Stimulated activated CD8-positive, alpha-beta memory T cell treated with anti-CD3 and anti-CD28 coated beads, Interleukin-7, amount 100 ng/mL, for 48 hours (primary cell): Measurements from ENCODE around the gene LYPD4.

Source experiments
- DNase-seq, 2 donors: peaks; one replicate each; pipeline ENCODE4 v3.0.0-alpha.2; 2020; ENCODE audit warnings: low read depth in 1 of 2; ENCODE audit errors: extremely low read depth in 1 of 2

Gene LYPD4, protein sequence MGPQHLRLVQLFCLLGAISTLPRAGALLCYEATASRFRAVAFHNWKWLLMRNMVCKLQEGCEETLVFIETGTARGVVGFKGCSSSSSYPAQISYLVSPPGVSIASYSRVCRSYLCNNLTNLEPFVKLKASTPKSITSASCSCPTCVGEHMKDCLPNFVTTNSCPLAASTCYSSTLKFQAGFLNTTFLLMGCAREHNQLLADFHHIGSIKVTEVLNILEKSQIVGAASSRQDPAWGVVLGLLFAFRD

DNA sequence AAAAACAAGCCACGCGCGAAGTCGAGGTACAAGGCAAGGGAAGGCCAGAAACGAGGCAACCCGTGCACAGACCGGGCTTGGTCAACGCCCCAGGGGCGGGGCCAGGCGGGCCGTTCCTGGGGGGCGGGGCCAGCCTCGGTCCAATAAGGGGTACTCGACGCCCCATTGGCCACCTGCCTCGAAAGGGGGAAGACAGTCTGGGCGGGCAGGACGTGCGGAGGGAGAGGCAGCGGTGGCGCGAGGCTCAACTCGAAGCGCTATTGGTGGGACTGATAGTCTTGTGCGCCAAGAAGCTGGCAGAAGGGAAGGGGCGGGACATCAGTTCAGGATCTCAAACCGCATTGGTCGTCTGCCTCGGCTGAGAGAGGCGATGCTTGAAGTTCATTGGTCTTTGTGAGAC, at the start of gene LYPD4:
Gene LYPD4 (minus strand): TSS at position 83 of the 400 bp plus-strand sequence. CDS start 5,398 bp downstream, outside the sequence.
- DNase-seq: no peak

DNA sequence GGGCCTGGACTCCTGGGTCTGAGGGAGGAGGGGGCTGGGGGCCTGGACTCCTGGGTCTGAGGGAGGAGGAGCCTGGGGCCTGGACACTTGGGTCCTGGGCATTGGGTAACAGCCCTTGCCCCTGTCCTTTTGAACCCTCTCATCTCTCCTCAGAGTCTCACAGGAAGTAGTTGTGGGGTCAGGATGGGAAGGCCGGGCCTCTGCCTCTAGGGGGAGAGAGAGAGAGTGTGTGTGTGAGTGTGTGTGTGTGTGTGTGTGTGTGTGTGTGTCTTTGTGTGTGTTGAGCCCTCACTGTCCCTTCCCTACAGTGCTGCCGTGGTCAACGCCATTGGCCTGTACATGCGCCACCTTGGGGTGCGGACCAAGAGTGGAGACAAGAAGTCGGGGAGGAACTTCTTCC, 49.4 kb upstream of the LYPD4 start:
- no peak for DNase-seq

DNA sequence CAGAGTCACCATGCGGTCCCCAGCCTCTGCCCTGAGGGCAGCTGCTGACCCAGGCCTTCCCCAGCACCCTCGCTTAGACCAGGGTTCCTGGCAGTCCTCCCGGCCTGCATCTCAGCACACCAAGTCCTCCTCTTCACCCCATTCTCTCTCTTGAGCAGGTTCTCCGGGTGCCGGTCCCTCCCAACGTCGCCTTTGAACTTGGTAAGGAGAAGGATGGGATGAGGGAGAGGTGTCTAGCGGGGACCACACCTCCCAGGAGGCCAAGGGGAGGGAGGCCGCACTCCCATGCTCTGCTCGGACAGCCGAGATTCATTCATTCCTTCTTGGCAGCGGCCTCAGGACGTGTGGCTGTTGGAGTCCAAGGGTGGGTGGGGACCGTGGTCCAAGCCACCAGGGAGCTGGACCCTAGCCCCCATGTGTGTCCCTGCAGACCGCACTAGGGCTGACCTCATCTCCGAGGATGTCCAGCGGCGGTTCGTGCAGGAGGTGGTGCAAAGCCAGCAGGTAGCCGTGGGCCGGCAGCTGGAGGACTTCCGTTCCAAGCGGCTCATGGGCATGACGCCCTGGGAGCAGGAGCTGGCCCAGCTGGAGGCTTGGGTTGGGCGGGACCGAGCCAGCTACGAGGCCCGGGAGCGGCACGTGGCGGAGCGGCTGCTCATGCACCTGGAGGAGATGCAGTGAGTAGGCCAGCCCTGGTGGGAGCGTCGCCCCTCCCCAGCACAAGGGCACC, 47.9 kb upstream of the LYPD4 start:
- DNase-seq: no peak

DNA sequence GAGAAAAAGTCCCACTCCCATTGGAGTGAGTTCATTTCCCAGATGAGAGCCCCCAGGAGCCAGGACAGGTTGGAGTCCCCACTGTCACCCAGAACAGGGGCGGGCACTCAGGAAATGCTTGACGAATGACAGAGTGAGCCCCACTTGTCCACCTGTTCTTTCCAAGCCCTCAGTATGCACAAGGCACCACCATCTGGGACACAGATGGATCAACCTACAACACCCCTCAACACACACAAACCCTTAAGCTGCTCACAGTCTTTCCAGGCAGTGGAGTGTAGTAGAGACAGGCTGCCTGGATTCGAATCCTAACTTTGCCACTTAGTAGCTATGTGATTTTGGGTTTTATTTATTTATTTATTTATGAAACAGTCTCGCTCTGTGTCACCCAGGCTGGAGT, 46.5 kb upstream of the LYPD4 start:
- DNase-seq: no peak

DNA sequence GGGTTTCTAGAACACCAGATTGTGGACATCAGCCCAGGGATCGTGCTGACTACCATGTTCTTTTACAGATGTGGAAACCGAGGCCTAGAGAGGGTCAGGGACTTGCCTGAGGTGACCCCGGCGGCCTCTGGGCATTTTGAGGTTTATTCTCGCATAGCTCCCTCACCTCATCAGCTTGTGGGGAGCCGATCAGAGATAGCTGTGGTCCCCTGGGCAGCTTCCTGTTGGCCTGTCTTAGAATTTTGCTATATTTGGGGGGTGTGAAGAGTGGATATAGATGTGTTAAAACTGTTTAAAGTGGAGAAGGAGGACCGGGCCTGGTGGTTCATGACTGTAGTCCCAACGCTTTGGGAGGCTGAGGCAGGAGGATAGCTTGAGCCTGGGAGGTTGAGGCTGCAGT, 45.4 kb upstream of the LYPD4 start:
- DNase-seq: no peak

DNA sequence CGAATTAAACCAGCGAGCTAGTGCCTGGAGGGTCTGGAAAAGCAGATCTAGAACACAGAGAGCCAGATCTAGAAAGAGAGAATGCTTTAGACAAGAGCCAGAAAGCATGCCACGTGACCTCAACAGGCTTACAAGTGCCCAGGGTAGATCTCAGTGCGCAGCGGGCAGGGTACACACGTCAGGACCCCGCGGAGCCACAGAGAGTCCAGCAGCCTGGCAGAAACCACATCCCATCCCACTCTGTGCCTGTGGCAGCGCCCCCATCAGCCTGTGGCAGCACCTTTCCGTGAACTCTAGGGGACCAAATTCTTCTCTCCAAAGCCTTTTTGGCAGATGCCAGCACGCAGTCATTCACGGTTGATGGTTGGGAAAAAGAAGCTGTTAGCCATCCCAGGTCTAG, 44.4 kb upstream of the LYPD4 start:
- no peak for DNase-seq

DNA sequence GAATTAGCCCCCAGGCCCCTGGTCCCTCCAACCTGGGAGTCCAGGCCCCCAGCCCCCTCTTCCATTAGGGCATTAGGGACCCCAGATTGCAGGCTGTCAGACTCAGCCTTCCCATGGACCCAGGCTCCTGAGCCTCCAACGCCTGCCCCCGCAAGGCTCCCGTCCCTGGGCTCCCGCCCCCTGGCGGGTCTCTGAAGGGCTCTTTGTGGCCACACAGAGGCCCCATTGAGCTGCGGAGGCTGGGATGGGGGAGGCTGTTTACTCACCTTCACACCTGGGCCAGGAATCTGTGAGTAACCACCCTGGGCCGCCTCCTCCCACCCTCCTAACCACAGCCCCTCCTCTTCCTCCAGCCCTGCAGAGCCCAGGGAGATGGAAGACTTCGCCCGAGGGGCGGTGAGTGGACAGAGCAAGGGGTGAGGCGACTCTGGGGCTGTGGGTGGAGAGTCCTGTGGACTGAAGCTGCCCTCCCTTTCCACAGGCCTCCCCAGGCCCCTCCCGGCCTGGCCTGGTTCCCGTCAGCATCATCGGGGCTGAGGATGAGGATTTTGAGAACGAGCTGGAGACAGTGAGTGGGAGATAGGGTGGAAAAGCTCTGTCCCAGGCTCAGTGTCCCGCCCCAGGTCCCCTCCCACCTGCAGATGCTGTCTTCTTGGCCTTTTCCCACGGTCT, 43.4 kb upstream of the LYPD4 start:
- DNase-seq: peak; percentile 79 to 90

DNA sequence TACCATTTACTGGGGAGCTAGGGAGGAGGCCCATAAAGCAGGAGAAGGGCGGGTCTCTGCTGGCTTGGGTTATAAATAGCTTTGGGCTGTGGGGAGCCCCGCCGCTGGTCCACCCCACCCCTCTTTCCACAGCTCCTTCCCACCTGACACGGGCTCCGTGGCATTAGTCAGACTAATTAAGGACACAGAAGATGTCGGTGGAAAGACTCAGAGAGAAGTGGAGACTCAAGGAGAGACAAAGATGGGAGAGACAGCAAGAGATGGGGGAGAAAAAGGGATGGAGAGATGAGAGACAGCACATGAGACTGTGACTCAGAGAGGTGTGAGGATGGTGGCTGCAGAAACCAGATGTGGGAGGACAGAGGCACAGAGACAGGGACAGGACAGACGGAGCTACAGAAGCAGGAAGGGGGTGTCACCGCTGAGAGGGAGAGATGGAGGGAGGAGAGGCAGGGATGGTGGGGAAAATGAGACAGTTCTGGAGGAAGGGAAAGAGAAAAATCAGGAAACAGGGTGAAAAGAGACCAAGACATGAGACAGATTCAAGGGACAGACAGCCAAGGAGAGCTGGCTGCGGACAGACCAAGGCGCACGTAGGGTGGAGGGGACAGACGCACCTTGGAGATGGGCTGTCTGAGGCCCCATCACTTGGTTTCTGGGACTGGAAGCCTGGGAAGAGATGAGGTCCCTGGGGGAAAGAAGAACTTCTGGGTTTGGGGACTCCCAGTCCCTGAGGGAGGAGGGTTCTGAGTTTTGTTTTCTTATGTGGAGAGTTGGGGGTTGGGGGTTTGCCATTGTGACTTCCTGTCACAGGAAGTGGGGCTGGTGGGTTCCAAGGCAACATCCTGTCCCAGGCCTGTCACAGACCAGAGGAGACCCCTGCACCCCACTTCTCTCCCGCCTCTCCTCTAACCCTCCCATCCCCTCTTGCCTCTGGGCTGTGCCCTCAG, 42.6 kb upstream of the LYPD4 start:
- peak; percentile 53 to 63 for DNase-seq

DNA sequence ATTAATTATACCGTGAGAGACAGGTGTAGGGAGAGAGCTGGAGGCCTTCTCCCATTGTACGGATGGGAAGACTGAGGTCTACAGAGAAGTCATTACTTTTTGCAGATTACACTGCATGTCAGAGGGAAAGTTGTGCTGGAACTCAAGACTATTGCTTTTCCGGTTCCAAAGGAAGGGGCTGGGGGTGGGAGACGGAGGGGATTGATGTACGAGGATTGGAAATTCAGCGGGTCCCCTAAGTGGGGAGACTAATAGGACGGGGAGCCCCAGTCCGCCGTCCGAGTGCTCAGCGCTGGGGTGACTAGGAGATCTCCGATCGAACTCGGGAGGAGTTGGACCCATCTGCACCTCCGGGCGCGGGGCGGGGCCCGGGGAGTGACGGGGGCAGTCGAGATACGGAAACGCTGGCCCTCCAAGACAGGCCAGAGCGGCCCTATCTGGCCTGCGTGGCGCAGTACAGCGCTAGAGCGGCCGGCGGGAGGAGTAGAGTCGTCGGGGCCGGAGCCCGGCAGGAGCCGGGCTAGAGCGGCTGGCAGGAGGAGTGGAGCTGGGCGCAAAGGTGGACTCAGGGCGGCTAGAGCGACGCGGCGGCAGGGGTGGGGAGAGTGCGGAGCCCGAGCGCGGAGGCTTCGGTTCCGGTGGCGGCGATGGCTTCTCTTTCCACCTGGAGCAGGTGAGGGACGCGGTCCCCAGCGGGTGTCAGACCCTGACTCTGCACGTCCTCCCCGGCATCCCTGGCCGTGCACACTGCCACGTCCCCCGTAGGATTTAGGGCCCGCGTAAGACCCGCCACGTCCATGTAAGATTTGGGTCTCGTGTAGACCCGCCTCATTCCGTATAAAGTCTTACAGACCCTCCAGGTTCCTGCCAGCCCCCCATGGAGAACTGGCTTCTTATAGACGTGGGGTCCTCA, 39.6 kb upstream of the LYPD4 start:
- DNase-seq: peak; percentile 91

DNA sequence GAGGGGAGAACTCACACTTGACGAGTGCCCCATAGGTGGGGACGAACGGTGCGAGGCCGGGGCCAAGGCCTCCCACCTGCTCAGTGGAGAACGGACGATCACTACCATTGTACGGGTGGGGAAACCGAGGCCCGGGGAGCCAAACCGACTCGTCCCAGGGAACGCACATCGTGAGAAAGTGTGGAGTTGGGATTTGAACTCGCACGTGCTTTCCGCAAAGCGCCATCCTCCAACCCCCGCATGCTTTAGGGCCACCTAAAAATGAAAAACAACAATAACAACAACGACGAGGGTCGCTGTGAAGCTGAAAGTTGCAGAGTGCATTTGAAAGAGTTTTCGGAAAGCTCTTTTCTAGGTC, 39.0 kb upstream of the LYPD4 start:
- no peak for DNase-seq

DNA sequence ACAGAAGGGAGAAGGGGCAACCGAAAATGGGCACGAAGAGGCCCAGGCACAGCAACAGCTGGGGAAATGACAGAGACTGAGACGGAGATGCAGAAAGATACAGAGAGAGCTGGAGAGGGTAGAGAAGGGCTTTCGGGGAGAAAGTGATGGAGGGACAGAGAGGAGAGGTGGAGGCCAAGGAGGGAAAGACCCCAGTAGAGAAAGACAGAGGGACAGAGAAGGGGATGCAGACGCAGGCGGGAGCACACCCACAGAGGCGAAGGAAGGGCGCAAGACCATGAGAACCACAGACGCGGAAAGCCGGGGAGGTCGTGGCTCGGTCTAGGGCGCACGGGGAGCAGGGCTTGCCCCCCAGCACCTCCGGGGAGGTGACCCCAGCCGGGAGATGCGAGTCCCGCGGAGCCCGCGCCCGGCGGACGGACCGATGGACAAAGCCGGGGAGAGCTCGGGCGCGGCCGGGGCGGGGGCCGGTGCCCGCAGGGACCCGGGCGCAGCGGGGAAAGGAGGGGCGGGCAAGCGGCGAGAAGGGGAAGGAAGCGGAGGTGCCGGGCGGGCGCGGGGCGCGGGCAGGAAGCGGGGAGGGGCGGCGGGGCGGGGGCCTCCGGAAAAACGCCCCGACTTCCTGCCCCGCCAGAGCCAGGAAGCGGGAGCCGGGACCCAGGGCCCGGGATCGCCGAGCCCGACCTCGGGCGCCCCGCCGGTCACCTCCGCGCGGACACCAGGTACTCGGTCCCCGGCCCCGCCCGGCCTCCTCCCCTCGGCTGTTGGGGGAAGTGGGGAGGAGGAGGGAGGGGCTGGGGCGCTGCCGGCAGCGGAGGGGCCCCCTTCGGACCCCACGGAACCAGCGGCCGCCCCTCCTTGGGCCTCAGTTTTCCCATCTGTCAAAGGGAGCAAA, 38.3 kb upstream of the LYPD4 start, which contains the start of gene ARHGEF1:
Gene ARHGEF1 (plus strand): TSS at position 617 of the 895 bp plus-strand sequence. CDS start 4,899 bp downstream, outside the sequence.
- DNase-seq: no peak

DNA sequence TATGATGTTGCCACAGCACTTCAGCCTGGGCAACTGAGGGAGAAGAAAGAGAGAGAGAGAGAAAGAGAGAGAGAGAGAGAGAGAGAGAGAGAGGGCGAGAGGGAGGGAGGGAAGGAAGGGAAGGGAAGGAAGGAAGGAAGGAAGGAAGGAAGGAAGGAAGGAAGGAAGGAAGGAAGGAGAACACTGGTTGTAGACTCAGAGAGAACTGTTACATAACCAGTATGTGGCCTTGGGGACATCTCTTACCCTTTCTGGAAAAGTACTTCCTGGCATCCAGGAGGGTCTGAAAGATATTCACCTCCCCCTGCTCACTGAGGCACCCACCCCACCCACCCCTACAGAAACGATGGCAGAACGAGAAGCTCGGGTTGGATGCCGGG, 35.8 kb upstream of the LYPD4 start:
- no peak for DNase-seq

DNA sequence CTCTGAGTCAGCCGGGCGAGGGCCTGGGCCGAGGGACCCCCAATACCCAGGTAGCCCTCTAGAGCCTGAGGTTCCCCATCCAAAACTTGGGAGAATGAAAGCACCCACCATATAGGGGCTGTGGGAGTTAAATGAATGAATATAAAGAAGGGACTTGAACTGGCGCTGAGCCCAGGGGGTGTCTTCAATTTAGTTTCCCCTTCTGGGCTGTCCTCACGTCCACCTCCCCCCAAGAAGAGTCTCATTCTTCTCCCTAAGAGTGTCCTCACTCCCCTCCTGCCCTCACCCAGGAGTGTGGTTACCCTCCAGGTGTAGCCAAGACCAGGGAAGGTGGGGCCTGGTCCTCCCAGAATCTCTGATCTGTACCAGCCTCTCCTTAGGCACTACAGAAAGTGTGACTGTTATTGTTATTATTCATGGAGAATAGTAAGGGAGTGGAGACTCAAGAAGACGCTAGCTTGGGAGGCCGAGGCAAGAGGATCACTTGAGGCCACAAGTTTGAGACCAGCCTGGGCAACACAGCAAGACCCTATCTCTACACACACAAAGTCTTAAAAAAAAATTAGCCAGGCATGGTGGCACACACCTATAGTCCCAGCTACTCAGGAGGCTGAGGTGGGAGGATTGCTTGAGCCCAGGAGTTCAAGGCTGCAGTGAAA, 35.3 kb upstream of the LYPD4 start:
- no peak for DNase-seq

DNA sequence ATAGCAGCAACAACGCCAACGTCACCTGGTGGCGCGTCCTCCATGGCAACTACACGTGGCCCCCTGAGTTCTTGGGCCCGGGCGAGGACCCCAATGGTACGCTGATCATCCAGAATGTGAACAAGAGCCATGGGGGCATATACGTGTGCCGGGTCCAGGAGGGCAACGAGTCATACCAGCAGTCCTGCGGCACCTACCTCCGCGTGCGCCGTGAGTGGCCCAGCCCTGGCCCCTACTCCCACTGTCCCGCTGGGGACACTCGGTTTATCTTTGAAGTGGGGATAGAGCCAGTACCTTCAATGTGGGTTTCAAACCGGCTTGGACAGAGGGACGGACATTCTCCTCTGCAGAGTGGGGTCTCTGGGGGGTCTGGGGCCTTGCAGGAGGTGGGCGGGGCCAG, 34.6 kb upstream of the LYPD4 start:
- DNase-seq: no peak

DNA sequence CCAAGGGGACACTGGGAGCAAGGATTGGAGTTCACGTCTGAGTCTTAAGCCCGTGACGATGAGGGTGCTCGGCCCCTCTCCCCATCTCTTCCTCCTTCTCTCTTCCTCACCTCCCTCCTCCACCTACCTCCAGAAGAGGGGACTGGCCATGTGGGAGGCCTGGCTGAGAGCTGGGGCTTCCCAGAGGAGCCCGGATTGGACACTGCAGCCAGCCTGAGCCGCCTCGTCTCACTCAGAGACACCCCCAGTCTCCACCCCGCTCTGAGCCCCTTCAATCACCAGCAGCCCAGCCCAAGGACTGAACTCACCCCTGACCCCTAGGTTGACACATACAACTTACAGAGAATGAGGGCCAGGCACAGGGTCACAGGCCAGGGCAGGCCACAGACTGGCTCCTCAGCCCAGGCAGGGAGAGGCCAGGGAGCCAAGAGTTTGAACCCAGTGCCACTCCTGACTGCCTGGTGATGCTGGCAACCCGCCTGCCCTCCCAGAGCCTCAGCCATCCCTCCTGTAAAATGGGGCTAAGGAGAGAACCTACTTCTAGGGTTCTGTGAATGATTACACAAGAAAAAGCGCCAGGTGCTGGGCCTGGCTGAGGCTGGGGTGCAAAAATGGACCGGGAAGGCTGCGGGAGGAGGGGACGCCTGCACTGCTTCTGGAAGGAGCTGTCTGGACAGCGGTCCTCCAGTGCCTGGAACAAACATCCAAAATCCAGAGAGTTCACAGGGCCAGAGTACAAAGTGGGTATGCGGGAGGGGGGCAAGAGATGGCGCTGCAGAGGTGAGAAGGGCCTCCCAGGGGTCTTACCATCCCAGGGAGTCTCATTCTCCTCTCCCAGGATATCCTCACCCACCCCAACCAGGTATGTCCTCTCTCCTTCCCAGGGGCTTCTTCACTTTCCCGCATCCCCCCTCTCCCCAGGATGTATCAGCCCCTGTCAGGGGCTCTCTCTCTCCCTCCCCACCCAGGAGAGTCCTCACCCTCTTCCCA, 33.7 kb upstream of the LYPD4 start:
- DNase-seq: no peak

DNA sequence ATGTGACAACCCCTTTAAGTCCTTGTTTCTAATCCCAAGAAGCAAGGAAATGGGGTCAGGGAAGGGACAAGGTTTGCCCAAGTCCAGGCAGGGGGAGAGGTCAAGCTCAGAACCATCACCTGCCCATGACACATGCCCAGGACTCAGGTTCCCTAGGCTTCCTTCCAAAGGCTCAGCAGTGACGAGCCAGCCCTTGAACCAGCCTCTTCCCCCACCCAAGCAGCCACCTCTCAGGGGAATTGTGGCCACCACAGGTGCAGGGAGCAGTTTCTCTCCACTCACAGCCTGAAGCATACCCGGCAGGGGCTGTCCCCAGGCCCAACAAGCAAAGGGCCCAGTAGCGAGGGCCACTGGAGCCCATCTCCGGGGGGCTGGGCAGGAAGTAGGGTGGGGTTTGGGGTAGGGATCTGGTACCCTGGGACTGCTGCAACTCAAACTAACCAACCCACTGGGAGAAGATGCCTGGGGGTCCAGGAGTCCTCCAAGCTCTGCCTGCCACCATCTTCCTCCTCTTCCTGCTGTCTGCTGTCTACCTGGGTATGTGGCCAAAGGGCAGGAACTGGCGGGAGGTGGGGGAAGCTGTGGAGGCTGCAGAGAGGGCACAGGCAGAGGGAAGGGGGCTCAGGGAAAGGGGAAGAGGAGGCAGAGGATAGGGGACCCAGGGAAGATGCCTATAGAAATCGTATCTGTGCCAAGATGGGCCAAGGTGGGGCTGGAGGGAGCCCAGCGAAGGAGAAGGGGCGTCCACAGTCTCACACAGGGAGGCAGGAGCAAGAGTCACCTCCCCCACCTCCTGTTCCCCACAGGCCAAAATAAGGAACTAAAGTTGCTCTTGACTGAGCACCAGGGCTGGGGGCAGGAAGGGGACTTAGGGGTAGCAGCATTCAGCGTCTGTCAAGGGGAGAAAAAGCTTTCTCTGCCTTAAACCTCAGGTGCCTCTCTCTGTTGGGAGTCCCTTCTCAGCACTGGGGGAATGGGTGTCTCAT, 32.7 kb upstream of the LYPD4 start, which contains the start of gene CD79A:
Gene CD79A (plus strand): TSS at position 433 of the 986 bp plus-strand sequence. CDS start 26 bp downstream, at position 459.
- DNase-seq: no peak
